Stimulated activated CD4-positive, alpha-beta T cell treated with anti-CD3 and anti-CD28 coated beads, TNF-alpha, amount 100 ng/mL, for 4 hours (primary cell): Measurements from ENCODE around the gene TYW1.
"Not testable (repeated sequence)": the region's sequence is repeated elsewhere in the genome, so short reads cannot be mapped to it uniquely, and the experiment has no call there.

Experiments
- DNase-seq, 3 experiments: peaks; one replicate each; pipeline ENCODE4 v3.0.0-alpha.2; 2020; ENCODE audit warnings: low read depth in 3 of 3

TYW1 gene

GRCh38 chr7:67191002-67191720 is 194.5 kb downstream of the TYW1 start:
- not testable (repeated sequence) for DNase-seq

GRCh38 chr7:67192123-67192702 is 195.6 kb downstream of the TYW1 start:
- not testable (repeated sequence) for DNase-seq

GRCh38 chr7:67192889-67193613 is 196.4 kb downstream of the TYW1 start:
- DNase-seq, result not testable (repeated sequence)

GRCh38 chr7:67196176-67196575 is 199.5 kb downstream of the TYW1 start:
- not testable (repeated sequence) for DNase-seq

GRCh38 chr7:67198865-67199526 is 202.4 kb downstream of the TYW1 start:
- DNase-seq, result not testable (repeated sequence)

GRCh38 chr7:67205772-67206171 is 209.1 kb downstream of the TYW1 start:
- not testable (repeated sequence) for DNase-seq

GRCh38 chr7:67206452-67206851 is 209.8 kb downstream of the TYW1 start:
- DNase-seq, result no peak

GRCh38 chr7:67208656-67209055 is 212.0 kb downstream of the TYW1 start:
- not testable (repeated sequence) for DNase-seq

GRCh38 chr7:67209256-67209655 is 212.6 kb downstream of the TYW1 start:
- no peak for DNase-seq

GRCh38 chr7:67210567-67210966 is 213.9 kb downstream of the TYW1 start:
- DNase-seq, result no peak

- DNase-seq, result not testable (repeated sequence)
Observed at GRCh38 chr7:67211650-67212330, 215.2 kb downstream of the TYW1 start.

- not testable (repeated sequence) for DNase-seq
Observed at GRCh38 chr7:67213038-67213437, 216.4 kb downstream of the TYW1 start.

GRCh38 chr7:67223551-67223950 is 226.9 kb downstream of the TYW1 start:
- DNase-seq, result not testable (repeated sequence)

GRCh38 chr7:67226340-67226907 is 229.8 kb downstream of the TYW1 start:
- not testable (repeated sequence) for DNase-seq

GRCh38 chr7:67226967-67227366 is 230.3 kb downstream of the TYW1 start:
- not testable (repeated sequence) for DNase-seq

GRCh38 chr7:67229018-67229417 is 232.4 kb downstream of the TYW1 start:
- not testable (repeated sequence) for DNase-seq

- not testable (repeated sequence) for DNase-seq
Observed at GRCh38 chr7:67230029-67230428, 233.4 kb downstream of the TYW1 start.

- not testable (repeated sequence) for DNase-seq
Observed at GRCh38 chr7:67233506-67233905, 236.9 kb downstream of the TYW1 start.

GRCh38 chr7:67236216-67236615 is 239.6 kb downstream of the TYW1 start:
- DNase-seq, result not testable (repeated sequence)

GRCh38 chr7:67242871-67243270 is 246.2 kb downstream of the TYW1 start:
- DNase-seq, result not testable (repeated sequence)

GRCh38 chr7:67248364-67248763 is 251.7 kb downstream of the TYW1 start:
- not testable (repeated sequence) for DNase-seq
